Measurements from ENCODE around the gene LGMN. TPM values are rescaled to one million over a fixed set of nuclear protein-coding genes. Genes with fewer than 3 reads are reported as not detected.
A peak's percentile ranks its signal among the peaks of the same experiment; 100 is the strongest.

The LGMN gene
- total and polyA plus RNA-seq, 2 of the 13 experiments (the other 11 are each of a cell fraction or from before 2014, with no cell fraction given): 28.9 to 76.4 TPM

- POLR2A ChIA-PET: interaction anchor here (1.2 kb wide), 1 partner anchor 39 kb away, joined by 4 read pairs; the partner anchor contains the start of gene LGMN
- WGBS (ENCODE audit: low lambda C conversion rate): 91% methylated on average over 12 of the region's 13 CpGs
- no peak for FAIRE-seq
These were observed 39.0 kb downstream of the LGMN start for GRCh38 chr14:92709340-92710000.

GRCh38 chr14:92706386-92706785 lies 42.0 kb downstream of the LGMN start:
- peaks cover 13% of the 10 kb centered on the region for H3K4me1 ChIP-seq (ENCODE audit: insufficient read depth, low read length)
- no peak for DNase-seq (ENCODE audit: low spot score)
- no peak overlapping the region for H3K4me3 ChIP-seq (replicated peaks in 1 of 3; ENCODE audit: insufficient read depth in 1 of 3, low read depth in 2 of 3, low read length in 3 of 3)
- peaks cover 5 to 8% of the 10 kb centered on the region in 2 experiments; a peak in 3 of 5 replicates for H3K36me3 ChIP-seq (replicated peaks in 1 of 2; ENCODE audit: control insufficient read depth in 1 of 2, insufficient read depth in 2 of 2, low read length in 2 of 2)
- ATAC-seq: no peak
- H3K9ac ChIP-seq (ENCODE audit: insufficient read depth, low read depth, low read length): no peak overlapping the region
- H2AFZ ChIP-seq (ENCODE audit: low read length): no peak overlapping the region
- H3K9me3 ChIP-seq (ENCODE audit: low read length): no peaks in the 10 kb centered on the region
- ChIA-PET POLR2A (no interaction called here), CTCF (ENCODE audit: low intra/inter-chr PET ratio, low total read pairs) (no interaction called here)
- FAIRE-seq: no peak
- no peak overlapping the region for H3K4me2 ChIP-seq (ENCODE audit: low read depth, low read length)
- in situ Hi-C loops (cut with HindIII; ENCODE audit: extremely low pct_ligation_motif_present, low pct_unique_long_range_greater_than_20kb) (no loop called here), intact Hi-C loops (cut with micrococcal nuclease; ENCODE audit: unreplicated experiment) (no loop called here)
- 100% methylated on average over 1 of the region's 15 CpGs for WGBS (ENCODE audit: low lambda C conversion rate)
- no peak overlapping the region for H3K27ac ChIP-seq (ENCODE audit: extremely low read length, insufficient read depth, low read length)
- H4K20me1 ChIP-seq (ENCODE audit: insufficient read depth, low read length): no peaks in the 10 kb centered on the region
- H3K27me3 ChIP-seq (ENCODE audit: control insufficient read depth in 1 of 2, insufficient read depth in 2 of 2, low read length in 2 of 2): no peaks in the 10 kb centered on the region; a peak in 1 of 5 replicates
- no peaks in the 10 kb centered on the region for H3K79me2 ChIP-seq (ENCODE audit: insufficient read depth, low read length)
- no TSS peak for BruUV-seq (replicated peaks)
- TF ChIP-seq THAP11 (CRISPR knock-in tag; IDR thresholded peaks at IDR 0.05) (no peak), ZNF556 (CRISPR knock-in tag; IDR thresholded peaks at IDR 0.05; ENCODE audit: borderline replicate concordance) (no peak), ZNF672 (CRISPR knock-in tag; IDR thresholded peaks at IDR 0.05) (no peak), MAF1 (CRISPR knock-in tag; IDR thresholded peaks at IDR 0.05; ENCODE audit: borderline replicate concordance) (no peak), ZSCAN22 (CRISPR knock-in tag; IDR thresholded peaks at IDR 0.05) (no peak), SNAI1 (CRISPR knock-in tag; IDR thresholded peaks at IDR 0.05; ENCODE audit: borderline replicate concordance) (no peak), AHDC1 (CRISPR knock-in tag; IDR thresholded peaks at IDR 0.05; ENCODE audit: borderline replicate concordance) (no peak), ZSCAN9 (CRISPR knock-in tag; IDR thresholded peaks at IDR 0.05; ENCODE audit: borderline replicate concordance) (no peak), FOXM1 (CRISPR knock-in tag; IDR thresholded peaks at IDR 0.05) (no peak), GATAD1 (CRISPR knock-in tag; IDR thresholded peaks at IDR 0.05) (no peak)

More at GRCh38 chr14:92709340-92710000, 39.0 kb downstream of the LGMN start:
- H4K20me1 ChIP-seq (ENCODE audit: insufficient read depth, low read length): no peaks in the 10 kb centered on the region
- H3K36me3 ChIP-seq (replicated peaks in 1 of 2; ENCODE audit: control insufficient read depth in 1 of 2, insufficient read depth in 2 of 2, low read length in 2 of 2): peaks cover 5 to 7% of the 10 kb centered on the region in 2 experiments; a peak in 3 of 5 replicates
- in situ Hi-C loops (cut with HindIII; ENCODE audit: extremely low pct_ligation_motif_present, low pct_unique_long_range_greater_than_20kb): no loop called here
- H3K9ac ChIP-seq (ENCODE audit: insufficient read depth, low read depth, low read length): no peak overlapping the region
- no peak for ATAC-seq
- no peak for DNase-seq (ENCODE audit: low spot score)
- H3K9me3 ChIP-seq (ENCODE audit: low read length): no peaks in the 10 kb centered on the region
- no peaks in the 10 kb centered on the region for H3K27me3 ChIP-seq (ENCODE audit: control insufficient read depth in 1 of 2, insufficient read depth in 2 of 2, low read length in 2 of 2)
- intact Hi-C loops (cut with micrococcal nuclease; ENCODE audit: unreplicated experiment): no loop called here
- TF ChIP-seq IKZF4 (CRISPR knock-in tag; IDR thresholded peaks at IDR 0.05; ENCODE audit: borderline replicate concordance, low read depth, not compliant biosample characterization) (no peak), NR2F6 (IDR thresholded peaks at IDR 0.05) (no peak), NR2F6 (CRISPR knock-in tag; IDR thresholded peaks at IDR 0.05) (0 out of 2 replicates have a peak, but pooled peaks have one; percentile 20)
- no peaks in the 10 kb centered on the region for H3K79me2 ChIP-seq (ENCODE audit: insufficient read depth, low read length)
- no peak overlapping the region for H2AFZ ChIP-seq (ENCODE audit: low read length)
- H3K27ac ChIP-seq (ENCODE audit: extremely low read length, insufficient read depth, low read length): no peak overlapping the region
- BruUV-seq (replicated peaks): no TSS peak
- H3K4me1 ChIP-seq (ENCODE audit: insufficient read depth, low read length): peaks cover 13% of the 10 kb centered on the region
- CTCF ChIA-PET (ENCODE audit: low intra/inter-chr PET ratio, low total read pairs): interaction anchor here (1.5 kb wide), 1 partner anchor 75 kb away, joined by 5 read pairs; no protein-coding TSS in a partner anchor
- H3K4me2 ChIP-seq (ENCODE audit: low read depth, low read length): no peak overlapping the region
- H3K4me3 ChIP-seq (replicated peaks in 1 of 3; ENCODE audit: insufficient read depth in 1 of 3, low read depth in 2 of 3, low read length in 3 of 3): no peak overlapping the region
